K562 (cell line): Measurements from ENCODE around the gene FGF2. TPM values are rescaled to one million over a fixed set of nuclear protein-coding genes. Genes with fewer than 3 reads are reported as not detected.

Source experiments
- E4F1 ChIP-seq: fragments of 250-450 bp; sonication (Bioruptor Pico); IDR thresholded peaks from 2 replicates; pipeline ENCODE4 v1.5.0; 2021; ENCODE audit warnings: mild to moderate bottlenecking, borderline replicate concordance
- HCFC1 ChIP-seq: IDR thresholded peaks from 2 replicates; pipeline ENCODE4 v1.6.1; 2012; ENCODE audit warnings: low read depth, low read length, improper control_type of control experiment
- HDAC1 ChIP-seq, 2 experiments: fragments of 450-650 bp; IDR thresholded peaks; 2 replicates each; pipeline ENCODE4 v1.6.1; 2016 to 2017; ENCODE audit warnings: inconsistent platforms in 1 of 2, mild to moderate bottlenecking in 1 of 2, moderate library complexity in 1 of 2
- HES1 ChIP-seq: fragments of 450-650 bp; IDR thresholded peaks from 2 replicates; pipeline ENCODE4 v1.6.1; 2016; ENCODE audit warnings: low read depth, mild to moderate bottlenecking, moderate library complexity
- HMBOX1 ChIP-seq: sonication (generic); IDR thresholded peaks from 2 replicates; pipeline ENCODE4 v1.6.1; 2016
- IRF9 ChIP-seq: fragments of 450-650 bp; IDR thresholded peaks from 2 replicates; pipeline ENCODE4 v1.6.1; 2016; ENCODE audit warnings: missing biosample characterization, missing genetic modification characterization
- MLLT1 ChIP-seq, 2 experiments: fragments of 450-650 bp; IDR thresholded peaks; 2 replicates each; pipeline ENCODE4 v1.6.1; 2016
- NELFE ChIP-seq: IDR thresholded peaks from 2 replicates; pipeline ENCODE4 v1.6.1; 2011; ENCODE audit warnings: mild to moderate bottlenecking; ENCODE audit not compliant: insufficient read depth, insufficient read length
- RBBP5 ChIP-seq: fragments of 200-600 bp; sonication (generic); IDR thresholded peaks from 2 replicates; pipeline ENCODE4 v1.6.1; 2012; ENCODE audit warnings: borderline replicate concordance, mild to moderate bottlenecking, low read length, control low read depth, inconsistent platforms; ENCODE audit not compliant: insufficient read depth, poor library complexity, severe bottlenecking
- SMAD2 ChIP-seq: fragments of 150-350 bp; IDR thresholded peaks from 2 replicates; pipeline ENCODE4 v1.6.1; 2014; ENCODE audit warnings: low read depth, mild to moderate bottlenecking, low read length
- TAF7 ChIP-seq: fragments of 450-650 bp; IDR thresholded peaks from 2 replicates; pipeline ENCODE4 v1.6.1; 2016; ENCODE audit warnings: missing genetic modification characterization, missing compliant biosample characterization
- TSHZ1 ChIP-seq: fragments of 250-450 bp; sonication (Bioruptor Pico); IDR thresholded peaks from 2 replicates; pipeline ENCODE4 v1.4.0; 2020; ENCODE audit warnings: mild to moderate bottlenecking, moderate library complexity
- ZBTB2 ChIP-seq: fragments of 450-650 bp; IDR thresholded peaks from 2 replicates; pipeline ENCODE4 v1.6.1; 2016; ENCODE audit warnings: antibody characterized with exemption
- ZNF239 ChIP-seq: fragments of 250-450 bp; sonication (Bioruptor Pico); IDR thresholded peaks from 2 replicates; pipeline ENCODE4 v1.4.0; 2020; ENCODE audit warnings: mild to moderate bottlenecking
- polyA plus RNA-seq, 8 experiments: library from polyadenylated mRNA; depleted of rRNA in 4 of 8; stranded (reverse) in 5 of 8; unstranded in 3 of 8; fragments of >200 nt; fragmentation: Nextera tagmentation in 2 of 8; fragmentation: Illumina TruSeq in 1 of 8; extraction: Ambion mirVana in 2 of 8; extraction: Trizol in 1 of 8; gene quantifications; 2 replicates each; pipeline versions ENCODE4 v1.2.1 to v1.2.3, GENCODE V29; 2011 to 2014; ENCODE audit warnings: inconsistent platforms in 1 of 8, missing spikeins in 1 of 8
- total RNA-seq, 7 experiments: library from RNA; depleted of rRNA in 6 of 7; stranded (reverse); fragments of >200 nt in 6 of 7; fragmentation: Illumina TruSeq in 2 of 7; extraction: Trizol in 2 of 7; gene quantifications; 2 replicates each; pipeline versions ENCODE4 v1.2.1 to v1.2.3, GENCODE V29; 2011 to 2021; ENCODE audit warnings: low replicate concordance in 1 of 7

Gene FGF2
- total and polyA plus RNA-seq, 9 of the 15 experiments (the other 6 are each of a cell fraction or from before 2014, with no cell fraction given): 2.5 to 19.4 (median 9.2) TPM

GRCh38 chr4:122806981-122807679, 19.5 kb upstream of the FGF2 start (continued):
- no peak for TF ChIP-seq HDAC1 (IDR thresholded peaks at IDR 0.05)
- no peak for TF ChIP-seq HMBOX1
- TF ChIP-seq MLLT1 (IDR thresholded peaks at IDR 0.05): no peak
- TF ChIP-seq HCFC1: no peak
- no peak for TF ChIP-seq E4F1
- no peak for TF ChIP-seq IRF9 (tag)
- TF ChIP-seq RBBP5: no peak
- TF ChIP-seq SMAD2: no peak
- no peak for TF ChIP-seq ZBTB2
- 0 out of 2 replicates have a peak, but pooled peaks have one; percentile 16 for TF ChIP-seq TSHZ1
- TF ChIP-seq ZNF239 (CRISPR knock-in tag): peak; percentile 36; the same call in 1 of the 2 replicates
- TF ChIP-seq HES1: no peak
- 0 out of 2 replicates have a peak, but pooled peaks have one; percentile 24 for TF ChIP-seq TAF7 (tag)
- TF ChIP-seq NELFE: no peak
